Activated CD4-positive, CD25-positive, alpha-beta regulatory T cell treated with anti-CD3 and anti-CD28 coated beads, Interleukin-2, amount 50 U/mL, for 16 hours (primary cell): Measurements from ENCODE around the gene KRTAP2-2.
"Not testable (repeated sequence)": the region's sequence is repeated elsewhere in the genome, so short reads cannot be mapped to it uniquely, and the experiment has no call there.

Experiments used
- DNase-seq: peaks from one replicate; pipeline ENCODE4 v3.0.0-alpha.2; 2020; ENCODE audit warnings: low read depth, low spot score

The KRTAP2-2 gene, protein sequence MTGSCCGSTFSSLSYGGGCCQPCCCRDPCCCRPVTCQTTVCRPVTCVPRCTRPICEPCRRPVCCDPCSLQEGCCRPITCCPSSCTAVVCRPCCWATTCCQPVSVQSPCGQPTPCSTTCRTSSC

DNA sequence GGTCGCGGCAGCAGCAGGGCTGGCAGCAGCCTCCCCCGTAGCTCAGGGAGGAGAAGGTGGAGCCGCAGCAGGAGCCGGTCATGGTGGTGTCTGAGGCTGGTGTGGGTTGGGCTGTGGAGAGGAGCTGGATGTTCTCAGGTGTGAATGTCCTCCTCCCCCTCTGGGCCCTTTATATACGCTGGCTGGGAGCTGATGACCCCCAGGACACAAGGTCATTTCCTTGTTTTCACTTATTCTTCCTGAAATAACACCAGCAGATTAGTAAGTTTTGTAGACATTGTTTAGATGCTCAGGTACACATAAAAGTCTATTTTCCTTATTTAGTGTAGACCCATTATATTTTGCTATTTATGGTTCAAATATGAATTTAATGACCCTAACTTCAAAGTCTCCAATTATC is at the start of gene KRTAP2-2:
Gene KRTAP2-2, minus strand, starts transcription at position 101 of the 400 bp plus-strand sequence. Its CDS starts 19 bp downstream, at position 82.
- DNase-seq, result not testable (repeated sequence)

DNA sequence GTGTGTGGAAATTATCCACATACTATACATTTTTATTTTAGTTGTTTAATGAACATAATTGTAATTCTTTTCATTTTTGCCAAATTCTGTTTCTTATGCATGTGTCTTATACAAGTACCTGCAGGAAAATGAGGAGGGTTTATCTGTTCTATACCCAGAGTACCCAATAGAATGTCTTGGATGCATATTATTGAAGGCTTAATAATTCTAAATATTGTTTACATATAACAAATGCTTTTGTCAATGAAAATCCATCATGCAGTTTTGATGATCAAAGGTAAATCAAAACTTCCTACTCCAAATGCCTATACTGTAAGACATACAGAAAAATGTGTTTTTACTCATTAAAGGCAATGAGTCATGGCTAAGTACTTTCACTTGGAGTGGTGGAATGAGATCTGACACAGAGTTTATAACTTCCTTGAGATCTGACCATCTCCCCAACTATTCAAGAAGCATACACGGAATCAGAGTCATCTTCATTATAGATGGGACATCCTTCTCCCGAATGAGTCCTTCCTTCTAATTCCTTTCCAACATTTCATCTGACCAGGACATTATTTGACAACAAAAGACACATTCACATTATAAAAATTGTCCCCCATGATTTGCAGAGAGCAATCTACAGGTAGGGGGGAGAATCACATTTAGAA is 49.5 kb upstream of the KRTAP2-2 start:
- DNase-seq, result not testable (repeated sequence)

DNA sequence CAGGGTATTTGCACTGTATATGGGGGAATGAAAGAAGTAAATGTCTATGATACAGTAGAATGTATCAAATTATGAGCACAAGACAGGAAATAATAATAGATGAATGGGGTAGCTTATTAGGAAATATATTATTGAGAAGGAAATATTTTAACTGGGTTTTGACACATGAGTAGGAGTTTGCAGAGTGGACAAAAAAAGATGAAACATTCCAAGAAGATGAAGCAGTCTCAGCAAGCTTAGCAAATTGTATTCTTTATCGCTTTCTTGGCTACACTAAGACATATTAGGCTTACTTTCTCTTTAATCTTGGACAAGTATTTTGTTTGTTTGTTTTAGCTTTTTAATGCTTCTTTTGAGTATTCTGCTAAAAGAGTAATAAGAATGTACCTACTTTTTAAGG is 48.9 kb upstream of the KRTAP2-2 start:
- no peak for DNase-seq

DNA sequence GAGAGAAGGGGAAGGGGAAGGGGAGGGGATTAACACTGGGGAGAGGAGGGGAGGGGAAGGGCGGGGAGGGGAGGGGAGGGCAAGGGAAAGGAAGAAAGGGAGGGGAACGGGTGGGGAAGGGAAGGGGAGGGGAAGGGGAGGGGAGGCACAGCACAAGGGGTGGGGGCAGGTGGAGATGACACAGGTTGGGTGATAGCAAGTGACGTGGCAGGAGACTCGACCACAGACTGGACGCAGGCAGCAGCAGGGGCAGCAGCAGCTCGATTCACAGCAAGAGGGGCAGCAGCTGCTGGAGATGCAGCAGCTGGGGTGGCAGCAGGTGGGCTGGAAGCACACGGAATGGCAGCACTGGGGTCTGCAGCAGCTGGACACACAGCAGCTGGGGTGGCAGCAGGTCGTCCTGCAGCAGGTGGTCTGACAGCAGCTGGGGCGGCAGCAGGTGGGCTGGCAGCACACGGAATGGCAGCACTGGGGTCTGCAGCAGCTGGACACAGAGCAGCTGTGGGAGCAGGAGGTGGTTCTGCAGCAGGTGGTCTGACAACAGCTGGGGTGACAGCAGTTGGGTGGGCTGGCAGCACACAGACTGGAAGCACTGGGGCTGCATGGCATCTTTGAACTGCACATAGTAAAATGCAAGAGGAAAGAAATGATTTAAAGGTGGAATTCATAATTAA is 46.7 kb upstream of the KRTAP2-2 start, which contains the start of gene KRTAP4-16:
Gene KRTAP4-16, minus strand, starts transcription at position 624 of the 674 bp plus-strand sequence. Its CDS starts 0 bp downstream, at position 624.
- DNase-seq, result no peak

DNA sequence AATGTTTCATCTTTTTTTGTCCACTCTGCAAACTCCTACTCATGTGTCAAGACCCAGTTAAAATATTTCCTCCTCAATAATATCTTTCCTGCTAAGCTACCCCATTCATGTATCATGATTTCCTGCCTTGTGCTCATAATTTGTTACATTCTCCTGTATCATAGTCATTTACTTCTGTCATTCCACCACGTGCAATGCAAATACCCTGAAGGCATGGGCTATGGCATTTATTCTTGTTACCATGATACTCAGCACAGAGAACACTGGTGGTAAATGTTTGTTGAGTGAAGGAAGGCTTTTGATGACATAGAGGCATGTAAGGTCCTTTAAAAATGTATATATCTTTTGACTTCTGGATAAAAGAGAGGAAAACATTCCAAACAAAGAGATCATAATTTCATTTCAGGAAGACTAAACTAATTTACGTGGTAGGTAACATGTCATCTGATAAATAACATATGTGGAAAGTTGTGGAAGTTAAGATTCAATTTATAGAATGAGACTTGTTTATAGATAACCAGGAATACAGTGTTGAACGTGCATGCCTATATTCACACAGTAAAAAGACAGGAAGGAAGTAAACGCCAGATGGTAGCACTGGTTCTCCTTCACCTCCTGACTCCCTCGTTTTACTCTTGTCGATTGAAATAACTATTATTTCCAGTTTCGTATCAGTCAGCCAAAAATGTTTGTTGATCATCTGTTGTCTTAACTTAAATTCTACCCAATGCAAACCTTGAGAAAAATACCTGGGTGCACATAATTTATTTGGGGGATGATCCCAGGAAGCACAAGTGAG is 44.9 kb upstream of the KRTAP2-2 start:
- DNase-seq, result not testable (repeated sequence)

DNA sequence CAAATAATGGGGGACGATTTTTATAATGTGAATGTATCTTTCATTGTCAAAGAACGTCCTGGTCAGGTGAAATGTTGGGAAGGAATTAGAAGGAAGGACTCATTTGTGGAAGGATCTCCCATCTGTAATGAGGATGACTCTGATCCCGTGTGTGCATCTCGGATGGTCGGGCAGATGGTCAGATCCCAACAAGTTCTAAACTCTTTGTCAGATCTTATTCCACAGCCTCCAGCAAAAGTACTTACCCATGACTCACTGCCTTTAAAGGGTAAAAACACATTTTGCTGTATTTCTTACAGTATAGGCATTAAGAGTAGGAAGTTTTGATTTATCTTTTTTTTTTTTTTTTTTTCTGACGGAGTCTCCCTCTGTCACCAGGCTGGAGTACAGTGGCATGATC is 43.5 kb upstream of the KRTAP2-2 start:
- no peak for DNase-seq

DNA sequence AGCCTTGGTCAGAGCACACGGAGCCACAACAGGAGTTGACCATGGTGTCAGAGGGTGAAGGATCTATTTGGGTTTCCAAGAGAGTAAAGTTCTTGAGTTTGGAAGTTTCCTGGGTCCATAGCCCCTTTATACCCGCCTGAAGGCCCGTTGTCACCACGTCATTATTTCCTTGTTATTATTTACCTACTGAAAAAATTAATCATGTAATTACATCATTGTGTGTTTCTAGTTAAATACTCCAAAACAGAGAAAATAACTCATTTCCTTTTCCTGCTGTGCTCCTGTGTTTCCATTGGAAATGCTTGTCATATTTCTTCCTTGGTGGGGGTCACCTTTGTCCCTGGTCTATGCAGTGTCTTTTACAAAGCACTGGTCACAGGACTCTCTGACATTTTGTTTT is 43.0 kb upstream of the KRTAP2-2 start, which contains the start of gene KRTAP4-8:
Gene KRTAP4-8, minus strand, starts transcription at position 101 of the 400 bp plus-strand sequence. Its CDS starts 58 bp downstream, at position 43.
- no peak for DNase-seq

DNA sequence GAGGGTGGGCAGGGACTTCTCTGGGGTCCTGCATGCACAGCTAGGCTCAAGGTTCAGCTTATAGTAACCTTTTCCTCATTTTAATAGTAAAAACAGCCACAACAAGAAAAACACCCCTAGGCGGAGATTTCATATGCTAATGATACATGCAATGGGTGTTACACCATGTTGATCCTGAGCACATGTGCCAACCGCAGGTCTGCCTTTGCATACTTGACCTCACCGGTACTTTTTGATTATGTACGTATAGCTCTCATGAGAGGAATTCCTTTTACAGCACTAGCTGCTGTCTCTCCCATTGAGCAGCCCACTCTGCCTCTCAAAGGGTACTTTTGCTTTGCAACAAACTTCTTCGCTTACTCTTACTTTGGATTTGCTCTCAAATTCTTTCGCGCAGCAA is 41.0 kb upstream of the KRTAP2-2 start:
- no peak for DNase-seq

DNA sequence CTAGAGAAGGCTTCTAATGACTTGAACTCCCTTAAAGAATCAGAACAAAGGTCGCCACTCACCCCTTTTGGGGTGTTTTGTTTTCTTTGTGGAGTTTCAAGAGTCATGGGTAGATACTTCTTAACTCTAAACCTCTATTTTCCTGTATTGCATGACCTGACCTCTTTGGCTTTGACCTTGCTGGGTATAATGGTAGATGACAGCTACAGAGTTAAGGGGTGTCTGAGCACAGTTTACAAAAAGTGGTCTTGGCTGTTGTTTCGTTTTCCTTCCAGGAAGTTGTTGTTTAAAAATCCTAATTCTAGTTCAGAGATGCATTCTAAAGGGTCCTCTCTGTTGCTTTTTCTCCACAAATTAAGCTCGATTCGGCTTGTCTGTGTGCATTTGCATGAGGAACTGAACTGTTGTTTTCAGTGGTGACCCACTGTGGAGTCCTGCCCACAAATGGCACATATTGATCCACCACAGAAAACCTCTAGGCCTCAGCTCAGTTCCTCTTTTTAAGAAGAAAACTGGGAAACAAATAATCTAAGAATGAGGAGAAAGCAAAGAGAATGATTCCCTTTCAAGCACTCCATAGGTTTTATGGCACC is 33.8 kb upstream of the KRTAP2-2 start:
- not testable (repeated sequence) for DNase-seq

DNA sequence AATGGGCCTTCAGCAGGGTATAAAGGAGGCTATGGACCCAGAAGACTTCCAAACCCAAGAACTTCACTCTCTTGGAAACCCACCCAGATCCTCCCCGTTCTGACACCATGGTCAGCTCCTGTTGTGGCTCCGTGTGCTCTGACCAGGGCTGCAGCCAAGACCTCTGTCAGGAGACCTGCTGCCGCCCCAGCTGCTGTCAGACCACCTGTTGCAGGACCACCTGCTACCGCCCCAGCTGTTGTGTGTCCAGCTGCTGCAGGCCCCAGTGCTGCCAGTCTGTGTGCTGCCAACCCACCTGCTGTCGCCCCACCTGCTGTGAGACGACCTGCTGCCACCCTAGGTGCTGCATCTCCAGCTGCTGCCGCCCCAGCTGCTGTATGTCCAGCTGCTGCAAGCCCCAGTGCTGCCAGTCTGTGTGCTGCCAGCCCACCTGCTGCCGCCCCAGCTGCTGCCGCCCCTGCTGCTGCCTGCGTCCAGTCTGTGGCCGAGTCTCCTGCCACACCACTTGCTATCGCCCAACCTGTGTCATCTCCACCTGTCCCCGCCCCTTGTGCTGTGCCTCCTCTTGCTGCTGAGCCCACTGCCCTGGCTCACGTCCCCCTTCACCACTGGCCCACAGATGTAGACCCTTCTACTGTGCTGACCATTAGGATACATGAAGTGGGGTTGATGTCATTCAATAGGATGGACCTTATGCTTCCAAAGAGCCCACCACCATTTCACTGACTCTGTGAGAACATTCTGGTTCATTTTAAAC is 29.2 kb upstream of the KRTAP2-2 start, which contains the start of gene KRTAP4-7:
Gene KRTAP4-7, plus strand, starts transcription at position 51 of the 757 bp plus-strand sequence. Its CDS starts 57 bp downstream, at position 108.
- DNase-seq, result not testable (repeated sequence)

DNA sequence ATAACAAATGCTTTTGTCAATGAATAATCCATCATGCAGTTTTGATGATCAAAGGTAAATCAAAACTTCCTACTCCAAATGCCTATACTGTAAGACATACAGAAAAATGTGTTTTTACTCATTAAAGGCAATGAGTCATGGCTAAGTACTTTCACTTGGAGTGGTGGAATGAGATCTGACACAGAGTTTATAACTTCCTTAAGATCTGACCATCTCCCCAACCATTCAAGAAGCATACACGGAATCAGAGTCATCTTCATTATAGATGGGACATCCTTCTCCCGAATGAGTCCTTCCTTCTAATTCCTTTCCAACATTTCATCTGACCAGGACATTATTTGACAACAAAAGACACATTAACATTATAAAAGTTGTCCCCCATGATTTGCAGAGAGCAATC is 28.4 kb upstream of the KRTAP2-2 start:
- not testable (repeated sequence) for DNase-seq

DNA sequence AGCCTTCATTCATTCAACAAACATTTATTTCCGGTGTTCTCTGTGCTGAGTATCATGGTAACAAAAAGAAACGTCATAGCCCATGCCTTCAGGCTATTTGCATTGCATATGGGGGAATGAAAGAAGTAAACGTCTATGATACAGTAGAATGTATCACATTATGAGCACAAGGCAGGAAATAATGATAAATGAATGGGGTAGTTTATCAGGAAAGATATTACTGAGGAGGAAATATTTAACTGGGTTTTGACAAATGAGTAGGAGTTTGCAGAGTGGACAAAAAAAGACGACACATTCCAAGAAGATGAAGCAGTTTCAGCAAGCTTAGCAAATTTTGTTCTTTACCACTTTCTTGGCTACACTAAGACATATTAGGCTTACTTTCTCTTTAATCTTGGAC is 27.6 kb upstream of the KRTAP2-2 start:
- DNase-seq, result no peak

DNA sequence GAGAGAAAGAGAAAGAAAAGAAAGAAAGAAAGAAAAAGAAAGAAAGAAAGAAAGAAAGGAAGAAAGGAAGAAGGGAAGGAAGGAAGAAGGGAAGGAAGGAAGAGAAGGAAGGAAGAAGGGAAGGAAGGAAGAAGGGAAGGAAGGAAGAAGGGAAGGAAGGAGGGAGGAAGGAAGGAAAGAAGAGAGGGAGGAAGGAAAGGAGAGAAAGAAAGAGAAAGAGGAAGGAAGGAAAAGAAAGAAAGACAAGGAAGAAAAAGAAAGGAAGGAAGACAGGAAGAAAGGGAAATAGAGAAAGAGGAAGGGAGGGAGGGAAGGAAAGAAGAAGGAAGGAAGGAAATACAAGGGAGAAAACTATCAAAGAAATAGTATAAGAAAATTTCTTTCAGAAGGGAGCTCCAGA is 21.8 kb upstream of the KRTAP2-2 start:
- no peak for DNase-seq

DNA sequence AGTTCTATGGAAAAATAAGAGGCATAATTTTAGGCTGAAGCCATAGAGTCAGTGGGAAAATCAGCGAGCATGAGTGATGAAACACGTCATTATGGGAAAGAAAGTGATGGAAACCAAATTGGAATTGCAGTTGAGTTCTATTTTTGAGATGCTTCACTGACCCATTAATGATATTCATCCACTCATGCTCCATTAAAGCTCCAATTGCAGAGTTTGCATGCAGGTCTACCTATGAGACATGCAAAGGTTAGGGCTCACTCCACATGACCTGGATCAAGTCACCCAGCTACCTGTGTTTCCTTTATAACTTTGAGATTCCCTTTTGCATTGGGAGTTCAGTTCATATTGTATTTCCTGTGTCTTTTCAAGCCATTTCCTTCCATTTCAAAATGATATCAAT is 18.6 kb upstream of the KRTAP2-2 start:
- DNase-seq, result no peak

DNA sequence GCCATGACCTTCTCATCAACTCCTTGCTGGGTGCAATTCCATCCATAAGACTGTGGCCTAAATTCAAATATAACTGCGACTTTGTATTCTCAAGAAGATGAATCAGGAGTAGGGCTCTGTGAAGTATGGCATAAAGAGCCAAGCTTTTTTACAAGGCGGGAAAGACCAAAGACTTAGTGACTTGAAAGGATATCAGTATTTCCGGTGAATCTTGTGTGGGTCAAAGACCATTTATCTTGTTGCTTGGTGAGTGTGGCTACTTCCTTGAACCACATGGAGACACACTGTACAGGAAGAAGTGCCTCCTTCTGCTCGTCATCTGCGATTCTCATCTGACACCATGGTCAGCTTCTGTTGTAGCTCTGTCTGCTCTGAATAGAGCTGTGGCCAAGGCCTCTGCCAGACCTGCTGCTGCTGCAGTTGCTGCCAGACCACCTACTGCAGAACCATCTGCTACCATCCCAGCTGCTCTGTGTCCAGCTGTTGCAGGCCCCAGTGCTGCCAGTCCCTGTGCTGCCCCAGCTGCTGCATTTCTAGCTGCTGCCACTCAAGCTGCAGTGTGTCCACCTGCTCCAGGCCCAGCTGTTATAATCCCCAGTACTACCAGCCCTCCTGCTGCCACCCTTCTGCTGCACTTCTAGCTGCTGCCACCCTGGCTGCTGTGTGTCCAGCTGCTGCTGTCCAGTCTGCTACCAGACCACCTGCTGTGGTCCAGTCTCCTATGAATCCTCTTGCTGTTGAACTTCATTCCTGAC is 16.8 kb upstream of the KRTAP2-2 start:
- no peak for DNase-seq

DNA sequence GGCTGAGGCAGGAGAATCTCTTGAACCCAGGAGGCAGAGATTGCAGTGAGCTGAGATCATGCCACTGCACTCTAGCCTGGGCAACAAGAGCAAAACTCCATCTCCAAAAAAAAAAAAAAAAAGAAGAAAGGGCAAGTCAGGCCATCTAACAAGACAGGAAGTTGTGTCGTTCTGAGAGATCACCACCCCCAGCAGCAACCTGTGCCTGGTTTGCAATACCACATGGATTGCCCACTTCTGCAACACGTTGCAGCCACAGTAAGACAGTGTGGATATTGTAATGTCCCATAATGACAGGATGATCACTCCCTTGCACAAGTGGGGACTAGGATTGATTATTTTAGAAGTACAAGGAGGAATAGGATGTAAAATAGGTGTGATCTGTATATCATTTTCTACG is 14.0 kb upstream of the KRTAP2-2 start:
- DNase-seq, result no peak

DNA sequence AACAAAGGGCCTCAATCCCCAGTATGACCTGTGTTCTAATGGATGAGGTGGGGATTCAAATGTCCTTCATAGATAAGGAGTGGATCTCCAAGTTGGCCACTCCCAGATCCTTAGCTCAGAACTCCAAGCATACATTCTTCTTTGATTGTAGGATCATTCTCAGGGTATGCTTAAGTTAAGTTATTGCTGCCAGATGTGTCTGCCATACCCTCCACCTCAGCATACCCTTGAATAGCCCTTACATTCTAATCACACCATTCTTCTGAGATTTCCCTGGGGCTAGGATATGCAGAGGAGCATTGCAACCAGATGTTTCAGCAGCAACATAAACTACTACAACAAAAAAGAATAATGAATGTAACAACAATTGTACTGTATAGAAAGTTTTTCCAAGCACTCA is 12.3 kb upstream of the KRTAP2-2 start:
- no peak for DNase-seq

DNA sequence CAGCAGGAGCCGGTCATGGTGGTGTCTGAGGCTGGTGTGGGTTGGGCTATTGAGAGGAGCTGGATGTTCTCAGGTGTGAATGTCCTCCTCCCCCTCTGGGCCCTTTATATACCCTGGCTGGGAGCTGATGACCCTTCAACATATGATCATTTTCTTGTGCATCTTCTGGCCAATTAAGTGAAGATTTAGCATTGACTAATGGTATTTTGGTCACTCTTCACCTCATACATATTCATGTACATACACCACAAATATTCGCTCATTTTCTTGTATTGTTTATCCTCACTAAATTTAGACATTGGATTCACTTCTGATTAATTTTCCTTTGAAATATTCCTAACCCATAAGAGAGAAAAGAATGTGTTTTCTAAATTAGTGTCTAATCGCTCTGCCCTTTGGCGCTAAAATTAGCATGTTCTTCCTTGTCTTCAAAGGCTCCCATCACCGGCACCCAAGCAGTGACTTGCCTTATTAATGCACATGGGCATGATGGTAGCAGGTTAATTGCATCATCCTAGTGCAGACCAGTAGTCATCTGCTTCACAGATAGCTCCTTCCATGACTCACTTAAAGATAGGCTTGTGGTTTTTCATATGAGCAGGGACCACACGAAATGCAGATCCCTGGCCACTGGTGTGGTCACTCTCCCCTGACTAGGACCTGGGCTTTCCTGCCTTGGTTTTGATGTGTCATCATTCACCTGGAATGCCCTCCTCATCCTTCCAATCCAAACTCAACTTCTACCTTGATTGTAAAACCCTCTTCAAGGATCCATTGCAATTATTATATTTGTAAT is 11.0 kb upstream of the KRTAP2-2 start, which contains the start of gene KRTAP2-4:
Gene KRTAP2-4, minus strand, starts transcription at position 51 of the 796 bp plus-strand sequence. Its CDS starts 34 bp downstream, at position 17.
- DNase-seq, result no peak
